HepG2 (cell line): ENCODE measurements around the gene CDK3.

ENCODE experiments used
- GABPB1 ChIP-seq: IDR thresholded peaks from 2 replicates; pipeline ENCODE4 v1.6.1; 2016; ENCODE audit warnings: mild to moderate bottlenecking, missing genetic modification reagents, moderate library complexity, missing compliant biosample characterization
- HCFC1 ChIP-seq: fragments of 150-350 bp; IDR thresholded peaks from 2 replicates; pipeline ENCODE4 v1.6.1; 2014; ENCODE audit warnings: low read depth, low read length
- NFE2L2 ChIP-seq: fragments of 150-350 bp; IDR thresholded peaks from 2 replicates; pipeline ENCODE4 v1.6.1; 2014; ENCODE audit warnings: low read length
- SMC3 ChIP-seq: IDR thresholded peaks from 2 replicates; pipeline ENCODE4 v1.6.1; 2011; ENCODE audit warnings: low read length, improper control_type of control experiment
- ZBTB1 ChIP-seq: sonication (generic); formaldehyde crosslinking; IDR thresholded peaks from 2 replicates; pipeline ENCODE4 v1.4.0; 2020; ENCODE audit warnings: missing genetic modification reagents, borderline replicate concordance
- ZFP41 ChIP-seq: sonication (generic); formaldehyde crosslinking; IDR thresholded peaks from 2 replicates; pipeline ENCODE4 v1.4.0; 2020; ENCODE audit warnings: mild to moderate bottlenecking, missing genetic modification reagents, borderline replicate concordance
- ZNF121 ChIP-seq: sonication (generic); formaldehyde crosslinking; IDR thresholded peaks from 2 replicates; pipeline ENCODE4 v1.5.0; 2020; ENCODE audit warnings: mild to moderate bottlenecking, missing genetic modification reagents

DNA sequence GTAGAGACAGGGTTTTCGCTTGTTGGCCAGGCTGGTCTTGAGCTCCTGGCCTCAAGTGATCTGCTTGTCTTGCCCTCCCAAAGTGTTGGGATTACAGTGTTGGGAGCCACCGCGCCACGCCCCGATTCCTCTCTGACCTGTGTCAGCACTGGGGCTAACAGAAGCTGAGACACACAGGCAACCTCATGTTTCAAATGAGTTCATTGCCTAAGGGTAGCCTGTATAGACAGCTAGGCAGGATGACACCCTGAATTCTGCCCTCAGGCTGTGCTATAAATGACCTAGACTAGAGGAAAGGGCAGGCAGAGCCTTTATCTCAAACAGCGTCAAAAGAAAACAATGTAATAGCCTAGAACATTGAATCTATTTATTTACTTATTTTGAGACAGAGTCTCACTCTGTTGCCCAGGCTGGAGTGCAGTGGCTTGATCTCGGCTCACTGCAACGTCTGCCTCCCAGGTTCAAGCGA lies 2.3 kb upstream of the CDK3 start:
- TF ChIP-seq NFE2L2 = no peak
- TF ChIP-seq SMC3 = no peak
- TF ChIP-seq ZNF121 = peak; percentile 98
- no peak for TF ChIP-seq ZBTB1 (CRISPR knock-in tag)
- TF ChIP-seq ZFP41 = no peak
- peak; percentile 45; the same call in 1 of the 2 replicates for TF ChIP-seq GABPB1 (CRISPR knock-in tag)
- TF ChIP-seq HCFC1 = no peak
